Right renal pelvis (tissue), 4 donors: ENCODE data around the gene PLXNC1. TPM values are rescaled to one million over a fixed set of nuclear protein-coding genes. Genes with fewer than 3 reads are reported as not detected.
A peak's percentile ranks its signal among the peaks of the same experiment; 100 is the strongest.

Source experiments
- DNase-seq, 4 donors: peaks; one replicate each; pipeline ENCODE4 v3.0.0-alpha.2; 2013; ENCODE audit warnings: low read depth in 4 of 4, low spot score in 3 of 4, missing footprints in 1 of 4
- polyA plus RNA-seq, 4 donors: library from polyadenylated mRNA; unstranded; fragments of 120-200 nt; gene quantifications; one replicate each; pipeline ENCODE4 v1.2.1, GENCODE V29; 2013; ENCODE audit not compliant: insufficient read length in 4 of 4

The PLXNC1 gene
- polyA plus RNA-seq, 4 donors, result 5.7 to 9.0 (median 7.1) TPM

GRCh38 chr12:94133964-94134795, 14.2 kb upstream of the PLXNC1 start:
- no peak for DNase-seq

DNA sequence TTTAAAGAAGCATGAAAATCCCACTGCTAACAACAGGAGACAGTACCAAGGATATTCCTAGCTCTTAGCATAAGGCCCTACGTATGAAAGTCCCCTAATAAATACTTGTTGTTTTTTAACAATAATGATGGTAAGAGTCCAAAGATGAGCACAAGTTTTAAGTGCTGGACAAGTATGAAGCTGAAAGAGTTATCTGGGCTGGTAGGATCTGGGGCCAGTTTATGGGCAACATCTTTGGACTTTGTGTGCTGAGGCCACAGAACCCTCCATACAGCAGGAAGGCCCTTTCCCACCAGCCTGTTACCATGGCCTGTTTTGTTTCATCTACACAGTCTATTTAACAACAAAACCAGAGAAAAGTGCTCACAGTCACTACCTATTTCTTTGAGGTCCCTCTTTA, 12.5 kb upstream of the PLXNC1 start:
- no peak for DNase-seq

- DNase-seq, result no peak
Observed at GRCh38 chr12:94139816-94140215, 8.6 kb upstream of the PLXNC1 start.

DNA sequence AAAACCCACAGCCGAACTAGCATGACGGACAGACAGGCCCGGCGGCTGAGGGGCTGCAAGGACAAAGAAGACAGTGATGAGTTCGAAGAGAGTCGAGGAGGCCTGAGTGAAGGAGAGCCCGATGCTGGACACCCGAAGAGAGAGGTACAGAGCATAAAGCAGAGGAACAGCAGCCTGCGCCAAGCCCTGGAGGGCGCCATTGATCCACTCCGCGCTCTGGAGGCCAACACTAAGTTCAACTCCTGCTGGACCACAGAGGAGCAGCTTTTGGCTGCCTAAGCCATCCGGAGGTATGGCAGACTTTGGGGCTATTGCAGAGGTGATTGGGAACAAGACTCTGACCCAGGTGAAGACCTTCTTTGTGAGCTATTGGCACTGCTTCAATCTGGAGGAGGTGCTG, 7.8 kb upstream of the PLXNC1 start:
- no peak for DNase-seq

DNA sequence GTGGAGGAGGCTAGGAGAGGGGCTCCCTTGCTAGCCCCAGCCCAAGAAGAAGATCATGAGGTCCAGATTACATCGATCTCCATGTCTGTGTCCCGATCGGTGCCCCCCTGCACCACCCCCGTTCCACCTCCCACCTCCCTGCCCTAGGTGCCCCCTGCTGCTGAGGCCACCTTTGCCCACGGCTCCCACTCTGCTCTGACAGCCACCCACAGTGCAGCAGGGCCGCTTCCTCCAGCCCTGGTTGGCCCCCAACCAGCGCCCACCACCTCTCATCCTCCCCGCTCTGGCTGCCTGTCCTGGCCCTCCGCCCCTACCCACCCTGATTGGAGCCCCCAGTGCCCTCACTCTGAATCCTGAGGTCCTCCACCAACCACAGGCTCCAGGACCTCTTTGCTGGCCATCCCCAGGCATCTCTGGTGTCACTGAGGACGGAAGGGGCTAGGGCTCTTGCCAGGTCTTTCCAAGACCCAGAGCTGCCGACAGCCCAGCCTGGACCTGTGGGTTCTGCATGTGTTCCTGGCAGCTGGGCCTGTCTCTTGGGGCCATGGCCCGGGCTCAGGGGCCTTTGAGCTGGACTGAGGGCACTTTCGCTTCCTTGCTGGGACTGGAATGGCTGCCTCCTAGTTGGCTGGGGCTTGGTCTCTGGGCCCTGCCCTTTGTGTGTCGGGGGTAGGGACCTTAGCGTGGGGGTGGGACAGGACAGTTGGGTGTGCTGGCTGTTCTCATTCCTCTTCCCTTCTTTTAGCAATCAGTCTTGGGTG, 7.2 kb upstream of the PLXNC1 start:
- DNase-seq, result no peak

DNA sequence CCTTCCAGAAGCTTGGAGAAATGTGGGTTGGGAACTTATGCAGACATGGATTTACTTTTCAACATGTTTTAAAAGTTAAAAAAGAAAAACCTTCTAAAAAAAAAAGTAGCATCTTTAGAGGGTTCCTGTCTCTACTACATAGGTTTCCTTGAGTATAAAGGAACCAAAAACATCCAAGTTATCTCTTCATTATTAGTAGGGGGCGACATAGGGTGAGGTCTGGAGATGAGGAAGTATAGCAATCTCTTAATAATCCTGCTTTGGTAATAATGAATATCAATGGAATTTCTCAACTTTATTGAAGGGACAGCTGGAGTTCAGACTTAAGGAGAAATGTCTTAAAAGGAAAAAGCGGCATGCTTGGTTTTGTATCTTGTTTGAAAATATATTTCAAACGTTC, 6.5 kb upstream of the PLXNC1 start:
- no peak for DNase-seq

- no peak for DNase-seq
Observed at GRCh38 chr12:94143438-94143837, 4.9 kb upstream of the PLXNC1 start.

DNA sequence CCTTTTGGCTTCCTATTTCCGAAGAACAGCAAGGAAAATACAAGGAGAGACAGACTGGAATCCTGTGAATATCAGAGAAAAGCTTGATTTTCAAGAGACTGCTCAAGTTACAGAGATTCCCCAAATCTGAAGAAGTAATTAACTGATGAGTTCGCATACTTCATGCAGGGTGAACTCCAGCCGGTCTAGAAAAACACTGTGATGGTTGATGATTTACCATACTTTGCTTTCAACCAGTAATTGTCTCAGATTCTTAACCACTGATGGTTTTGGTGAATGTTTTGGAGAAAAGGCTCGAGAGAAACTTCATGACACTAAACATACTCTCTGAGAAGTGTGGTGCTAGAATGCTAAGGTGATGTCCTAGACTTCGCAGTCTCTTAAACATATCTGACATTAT, 4.4 kb upstream of the PLXNC1 start:
- DNase-seq, result no peak

DNA sequence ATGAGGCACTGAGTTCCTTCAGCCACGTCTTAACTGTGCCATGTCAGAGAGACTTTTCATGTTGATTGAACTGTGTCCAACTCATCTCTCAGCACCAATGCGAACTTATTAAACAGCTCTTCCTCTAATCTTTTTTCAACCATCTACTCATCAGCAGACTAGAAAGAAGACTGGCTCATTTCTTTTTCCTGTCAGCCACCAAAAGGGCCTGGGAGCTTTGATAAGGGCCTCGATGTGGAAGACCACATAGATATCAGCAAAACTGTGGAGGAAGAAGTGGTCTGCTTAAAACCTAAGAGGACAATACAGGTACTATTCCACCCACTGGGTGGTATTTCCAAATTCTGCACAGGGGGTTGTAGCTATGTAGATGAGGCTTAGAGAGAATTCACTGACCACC, 3.6 kb upstream of the PLXNC1 start:
- no peak for DNase-seq

DNA sequence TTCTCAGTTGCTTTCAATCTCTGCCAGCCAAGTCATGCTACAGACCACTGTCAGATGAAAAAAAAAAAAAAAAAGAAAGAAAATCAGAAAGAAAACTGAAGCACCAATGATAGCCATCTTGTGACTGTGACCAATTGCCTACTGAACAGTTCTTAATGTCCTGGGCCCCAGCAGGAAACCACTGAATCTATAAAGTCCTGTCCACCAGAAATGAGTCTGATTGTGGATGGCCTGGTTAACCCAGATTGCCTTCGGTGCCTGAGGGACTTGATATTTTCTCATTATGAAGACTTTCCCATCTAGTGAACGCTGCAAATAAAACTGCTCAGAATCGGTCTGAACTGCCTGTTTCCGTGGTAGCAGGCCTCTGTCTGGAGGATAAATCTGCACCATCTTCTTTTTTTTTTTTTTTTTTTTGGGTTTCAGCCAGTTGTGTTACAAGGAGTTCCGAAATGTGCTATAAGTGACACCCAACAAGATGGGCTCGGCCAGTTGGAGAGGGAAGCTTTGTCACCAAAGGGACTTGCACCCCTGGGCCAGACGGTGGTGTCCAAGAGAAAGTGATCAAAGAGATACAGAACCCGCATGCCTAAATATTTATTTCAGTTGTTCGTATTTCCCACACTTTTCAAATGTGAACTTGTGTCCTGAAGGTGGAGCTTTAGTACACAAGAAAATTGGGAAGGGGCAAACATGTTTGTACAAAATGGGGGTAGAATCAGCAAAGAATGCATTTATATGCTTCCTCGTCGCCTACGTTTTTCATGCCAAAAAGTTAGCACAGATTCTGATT, 3.0 kb upstream of the PLXNC1 start:
- DNase-seq, result no peak

DNA sequence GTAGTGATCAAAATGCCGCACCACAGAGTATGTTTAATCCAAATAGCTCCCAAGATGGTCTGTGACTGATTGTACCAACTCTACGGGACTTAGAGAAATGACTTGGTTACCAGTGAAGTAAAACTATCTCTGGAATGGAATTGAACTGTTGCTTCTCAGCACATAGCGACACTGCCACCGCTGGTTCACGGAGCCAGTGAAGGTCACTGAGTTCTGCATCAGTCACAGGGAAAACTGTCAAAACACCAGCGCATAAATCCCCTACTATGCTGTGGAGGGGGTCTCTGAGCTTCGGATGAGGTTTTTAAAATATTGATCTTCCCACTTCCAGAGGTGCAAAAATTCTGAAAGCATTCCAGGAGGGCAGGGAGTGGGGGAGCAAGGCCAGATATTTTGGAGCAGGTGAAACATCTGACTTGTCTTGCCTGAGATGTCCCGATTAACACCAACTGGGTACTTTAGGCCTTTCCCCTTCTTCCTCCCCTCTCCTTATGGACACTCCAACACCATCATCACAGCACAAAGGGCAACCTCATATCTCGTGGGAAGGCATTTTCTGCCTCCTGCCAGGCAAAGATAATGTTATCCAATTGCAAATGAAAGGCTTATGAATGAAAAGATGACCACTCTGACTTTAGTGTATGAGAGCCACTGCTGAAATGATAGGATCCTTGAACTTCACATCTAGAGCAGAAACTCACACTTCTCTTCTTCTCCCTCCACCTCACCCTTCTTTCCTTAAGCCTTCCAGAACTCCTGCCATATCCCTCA, 2.0 kb upstream of the PLXNC1 start:
- no peak for DNase-seq

- DNase-seq, result no peak
Observed at GRCh38 chr12:94147387-94147990, 888 bp upstream of the PLXNC1 start.

DNA sequence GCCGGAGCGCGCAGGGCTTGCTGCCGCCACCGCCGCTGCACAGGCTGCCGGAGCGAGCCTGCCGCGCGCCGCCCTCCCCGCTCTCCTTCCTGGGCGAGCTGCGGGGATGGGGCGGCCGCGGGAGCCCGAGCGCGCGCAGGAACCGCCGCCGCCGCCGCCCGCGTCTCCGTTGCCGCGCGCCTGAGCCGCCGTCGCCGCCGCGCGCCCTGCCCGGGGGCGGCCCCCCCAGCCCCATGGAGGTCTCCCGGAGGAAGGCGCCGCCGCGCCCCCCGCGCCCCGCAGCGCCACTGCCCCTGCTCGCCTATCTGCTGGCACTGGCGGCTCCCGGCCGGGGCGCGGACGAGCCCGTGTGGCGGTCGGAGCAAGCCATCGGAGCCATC, 352 bp downstream of the PLXNC1 start:
- DNase-seq, result no peak

DNA sequence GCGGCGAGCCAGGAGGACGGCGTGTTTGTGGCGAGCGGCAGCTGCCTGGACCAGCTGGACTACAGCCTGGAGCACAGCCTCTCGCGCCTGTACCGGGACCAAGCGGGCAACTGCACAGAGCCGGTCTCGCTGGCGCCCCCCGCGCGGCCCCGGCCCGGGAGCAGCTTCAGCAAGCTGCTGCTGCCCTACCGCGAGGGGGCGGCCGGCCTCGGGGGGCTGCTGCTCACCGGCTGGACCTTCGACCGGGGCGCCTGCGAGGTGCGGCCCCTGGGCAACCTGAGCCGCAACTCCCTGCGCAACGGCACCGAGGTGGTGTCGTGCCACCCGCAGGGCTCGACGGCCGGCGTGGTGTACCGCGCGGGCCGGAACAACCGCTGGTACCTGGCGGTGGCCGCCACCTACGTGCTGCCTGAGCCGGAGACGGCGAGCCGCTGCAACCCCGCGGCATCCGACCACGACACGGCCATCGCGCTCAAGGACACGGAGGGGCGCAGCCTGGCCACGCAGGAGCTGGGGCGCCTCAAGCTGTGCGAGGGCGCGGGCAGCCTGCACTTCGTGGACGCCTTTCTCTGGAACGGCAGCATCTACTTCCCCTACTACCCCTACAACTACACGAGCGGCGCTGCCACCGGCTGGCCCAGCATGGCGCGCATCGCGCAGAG, 873 bp downstream of the PLXNC1 start:
- DNase-seq, result peak in 1 of 4 donors; percentile 35

DNA sequence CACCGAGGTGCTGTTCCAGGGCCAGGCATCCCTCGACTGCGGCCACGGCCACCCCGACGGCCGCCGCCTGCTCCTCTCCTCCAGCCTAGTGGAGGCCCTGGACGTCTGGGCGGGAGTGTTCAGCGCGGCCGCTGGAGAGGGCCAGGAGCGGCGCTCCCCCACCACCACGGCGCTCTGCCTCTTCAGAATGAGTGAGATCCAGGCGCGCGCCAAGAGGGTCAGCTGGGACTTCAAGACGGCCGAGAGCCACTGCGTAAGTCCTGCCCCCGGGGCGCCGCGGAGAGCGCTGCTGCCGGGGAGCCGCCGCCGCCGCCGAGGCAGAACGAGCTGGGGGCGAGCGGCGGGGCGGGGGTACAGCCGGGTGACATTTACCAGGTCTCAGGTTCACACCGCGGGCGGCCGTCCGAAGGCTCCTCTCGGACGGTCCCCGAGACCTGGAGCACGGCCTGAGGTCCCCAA, 1.4 kb downstream of the PLXNC1 start:
- no peak for DNase-seq

DNA sequence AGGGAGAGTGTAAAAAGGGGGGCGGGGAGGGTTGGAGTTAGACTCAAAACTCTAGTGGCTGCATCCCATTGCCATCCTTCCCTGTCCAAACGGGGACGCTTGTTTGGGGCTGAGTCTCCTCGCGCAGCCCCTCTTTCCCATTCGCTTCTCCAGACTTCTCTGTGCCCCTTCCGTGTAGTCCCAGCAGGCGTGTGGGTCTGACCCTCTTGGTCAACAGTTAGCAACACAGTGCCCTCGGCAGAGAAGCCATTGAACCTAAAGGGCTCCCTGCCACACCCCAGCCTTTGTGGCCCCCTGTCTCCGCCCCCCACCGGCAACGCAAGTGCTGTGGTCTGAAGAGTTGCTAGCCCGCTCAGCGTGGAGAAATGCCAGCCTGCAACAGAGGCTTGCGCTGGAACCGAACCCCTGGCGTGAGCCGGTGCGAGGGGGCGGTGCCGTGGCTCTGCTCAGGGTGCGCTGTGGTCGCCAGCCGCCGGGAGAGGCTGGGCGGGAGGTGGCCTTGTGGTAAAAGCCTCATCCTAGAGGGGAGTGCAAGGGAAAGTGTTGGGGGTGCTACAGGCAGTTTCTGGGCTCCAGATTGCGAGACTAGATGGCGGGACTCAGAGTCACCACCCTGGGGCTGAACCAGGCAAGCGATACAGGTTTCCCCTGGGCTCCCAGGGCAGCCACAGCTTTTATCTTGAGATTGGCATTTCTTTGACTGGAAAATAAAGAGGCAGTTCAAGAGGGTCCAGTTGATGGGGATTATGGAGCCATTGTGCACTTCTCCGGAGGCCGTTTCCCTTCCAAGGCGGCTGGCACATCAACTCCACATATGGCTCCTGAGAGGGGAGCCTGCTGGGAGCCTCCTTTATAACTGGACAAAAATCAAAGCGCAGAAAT, 2.1 kb downstream of the PLXNC1 start:
- no peak for DNase-seq

GRCh38 chr12:94151582-94151981, 3.2 kb downstream of the PLXNC1 start:
- no peak for DNase-seq

DNA sequence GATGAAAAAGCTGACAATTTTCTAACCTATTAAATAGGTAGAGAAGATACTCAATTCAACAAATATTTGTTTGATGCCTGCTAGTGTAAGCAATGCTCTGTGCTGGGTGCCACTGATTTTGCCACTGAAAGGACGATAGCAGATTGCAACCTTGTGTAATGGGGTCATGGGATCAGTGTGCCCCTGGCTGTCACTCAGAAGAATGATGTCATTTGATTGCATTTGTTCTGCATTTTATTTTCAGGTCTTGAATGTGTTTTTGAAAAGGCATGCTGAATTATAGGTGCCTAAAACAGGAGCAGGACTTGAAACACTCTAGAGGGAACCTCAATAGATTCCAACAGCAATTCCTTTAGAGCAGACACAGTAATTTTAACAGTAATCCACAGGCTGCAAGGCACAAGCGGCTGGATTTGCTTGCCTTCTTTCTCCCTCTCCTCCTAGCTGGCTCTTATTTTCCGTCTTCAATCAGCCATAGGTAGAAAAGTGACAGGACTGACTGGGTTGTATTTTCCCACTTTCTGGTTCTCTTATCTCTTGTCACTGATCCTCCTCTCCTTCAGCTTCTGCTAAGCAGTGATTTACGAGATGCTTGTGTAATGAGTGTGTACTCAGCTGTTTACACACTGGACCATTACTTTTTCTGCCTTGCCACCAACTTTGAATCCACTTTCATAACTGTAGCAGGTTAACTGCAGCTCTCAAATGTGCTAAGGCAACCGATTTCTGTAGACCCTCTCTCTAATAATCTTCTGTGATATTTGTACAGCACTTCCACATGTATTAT, 4.1 kb downstream of the PLXNC1 start:
- DNase-seq, result no peak
